Endothelial cell of umbilical vein (primary cell): Measurements from ENCODE around the gene CACNA1E. TPM values are rescaled to one million over a fixed set of nuclear protein-coding genes. Genes with fewer than 3 reads are reported as not detected.

Experiments
- BruUV-seq: library from RNA; stranded (reverse); fragments of 400-500 nt; replicated peaks from 2 replicates; lab custom pipeline; 2021; lab: Mats Ljungman, UMichigan
- CTCF ChIA-PET: fragments of 300-600, 350-600 bp; sonication (Branson Sonifier 250); formaldehyde crosslinking; loops from one replicate; lab custom pipeline; 2021; ENCODE audit warnings: antibody characterized with exemption, inconsistent platforms; lab: Charles Lee
- POLR2A ChIA-PET: fragments of 300-600, 350-600 bp; sonication (Branson Sonifier 250); formaldehyde crosslinking; loops from one replicate; lab custom pipeline; 2021; ENCODE audit warnings: antibody characterized with exemption, inconsistent platforms; lab: Charles Lee
- DNase-seq: peaks from one replicate; pipeline ENCODE4 v3.0.0-alpha.2; 2011; ENCODE audit warnings: low read depth, low spot score
- FAIRE-seq: peaks from 2 replicates; lab custom pipeline; 2011; peaks lifted over from hg19 to GRCh38; lab: Jason Lieb, UNC
- H2AFZ ChIP-seq: 2 replicates; pipeline ENCODE4 v1.6.0; 2012; ENCODE audit warnings: low read depth, low read length, control low read depth, inconsistent platforms
- H3K27ac ChIP-seq: 2 replicates; pipeline ENCODE4 v1.5.1; 2011; ENCODE audit warnings: low read depth, mild to moderate bottlenecking, control low read depth, low read length, moderate library complexity; ENCODE audit not compliant: insufficient read depth
- H3K27me3 ChIP-seq, 2 experiments: 2 replicates each; pipeline versions ENCODE4 v1.6.0 to v1.6.1; 2011; ENCODE audit warnings: low read length in 2 of 2, mixed read lengths in 1 of 2; ENCODE audit not compliant: control insufficient read depth in 2 of 2, insufficient read depth in 2 of 2
- H3K36me3 ChIP-seq, 2 experiments: 2 replicates in 1 of 2; 3 replicates in 1 of 2; pipeline ENCODE4 v1.5.1; 2011; ENCODE audit warnings: low read length in 2 of 2, mild to moderate bottlenecking in 1 of 2, moderate library complexity in 1 of 2; ENCODE audit not compliant: control insufficient read depth in 2 of 2, insufficient read depth in 2 of 2; ENCODE audit errors: extremely low read depth in 1 of 2
- H3K4me1 ChIP-seq: 3 replicates; pipeline ENCODE4 v1.5.1; 2011; ENCODE audit warnings: mild to moderate bottlenecking, low read length; ENCODE audit not compliant: control insufficient read depth, insufficient read depth; ENCODE audit errors: extremely low read depth
- H3K4me2 ChIP-seq: 2 replicates; pipeline ENCODE4 v1.6.1; 2011; ENCODE audit warnings: low read length, control low read depth, mixed read lengths; ENCODE audit not compliant: insufficient read depth
- H3K4me3 ChIP-seq, 3 experiments: fragments of 200-600 bp in 1 of 3; sonication (generic), shearing (Covaris generic) in 1 of 3; replicated peaks in 1 of 3; 2 replicates each; pipeline ENCODE4 v1.5.1; 2011 to 2016; ENCODE audit warnings: control low read depth in 3 of 3, low read length in 3 of 3, mild to moderate bottlenecking in 2 of 3, inconsistent platforms in 1 of 3, low read depth in 1 of 3, moderate library complexity in 1 of 3; ENCODE audit not compliant: insufficient read depth in 1 of 3
- H3K79me2 ChIP-seq: 2 replicates; pipeline ENCODE4 v1.6.0; 2012; ENCODE audit warnings: low read length, inconsistent platforms; ENCODE audit not compliant: control insufficient read depth, insufficient read depth
- H3K9ac ChIP-seq: replicated peaks from 2 replicates; pipeline ENCODE3; 2011; ENCODE audit warnings: low read length, control low read depth; ENCODE audit not compliant: insufficient read depth; ENCODE audit errors: extremely low read depth
- H3K9me1 ChIP-seq: replicated peaks from 3 replicates; pipeline ENCODE4 v1.6.0; 2011; ENCODE audit warnings: mild to moderate bottlenecking, low read length; ENCODE audit not compliant: control insufficient read depth, insufficient read depth; ENCODE audit errors: extremely low read depth
- H3K9me3 ChIP-seq: replicated peaks from 2 replicates; pipeline ENCODE4 v1.5.1; 2012; ENCODE audit warnings: low read length, inconsistent platforms; ENCODE audit not compliant: control insufficient read depth, insufficient read depth
- H4K20me1 ChIP-seq: replicated peaks from 2 replicates; pipeline ENCODE3; 2011; ENCODE audit warnings: mild to moderate bottlenecking, low read length; ENCODE audit not compliant: control insufficient read depth, insufficient read depth; ENCODE audit errors: extremely low read depth
- EZH2 ChIP-seq: IDR thresholded peaks from 2 replicates; pipeline ENCODE4 v1.6.1; 2012; ENCODE audit warnings: borderline replicate concordance, low read depth, mild to moderate bottlenecking, moderate library complexity, low read length, inconsistent platforms; ENCODE audit not compliant: severe bottlenecking
- GATA2 ChIP-seq: IDR thresholded peaks from 2 replicates; pipeline ENCODE4 v1.7.0; 2011; ENCODE audit warnings: low read depth, mild to moderate bottlenecking, moderate library complexity, mixed read lengths, low read length; ENCODE audit not compliant: insufficient read length, insufficient read depth
- MYC ChIP-seq: IDR thresholded peaks from one replicate; pipeline ENCODE4 v1.6.1; 2011; ENCODE audit warnings: mild to moderate bottlenecking, low read depth, low read length
- POLR2AphosphoS5 ChIP-seq: IDR thresholded peaks from 2 replicates; pipeline ENCODE4 v1.6.1; 2012; ENCODE audit warnings: low read depth, mild to moderate bottlenecking, control low read depth, low read length, moderate library complexity; ENCODE audit not compliant: insufficient read depth
- dilution Hi-C: fragments of 300-500 bp; cut with MboI; formaldehyde crosslinking; loops from one replicate; pipeline ENCODE4 v1.15.0; 2019; ENCODE audit warnings: low sequenced_read_pairs; ENCODE audit not compliant: extremely low pct_ligation_motif_present
- intact Hi-C: fragments of 100-400 bp; cut with micrococcal nuclease; formaldehyde crosslinking; loops from one replicate; pipeline ENCODE4 v1.10.0; 2022
- polyA plus RNA-seq, 4 experiments: library from polyadenylated mRNA; depleted of rRNA in 3 of 4; stranded (reverse) in 3 of 4; unstranded in 1 of 4; fragments of >200 nt; gene quantifications; 2 replicates each; pipeline versions ENCODE4 v1.2.1 to v1.2.3, GENCODE V29; 2011 to 2012; ENCODE audit warnings: missing spikeins in 1 of 4
- small RNA-seq: library from RNA; depleted of rRNA; stranded (forward); fragments of <200 nt; gene quantifications from one replicate; pipeline ENCODE3, GENCODE V24; 2012; ENCODE audit warnings: low replicate concordance, low read depth; ENCODE audit not compliant: insufficient read depth, insufficient read length
- total RNA-seq: library from RNA; stranded (reverse); gene quantifications from 2 replicates; pipeline ENCODE4 v1.2.3, GENCODE V29; 2021
- TF ChIP-seq, protein P1 (sequence below): IDR thresholded peaks from 2 replicates; pipeline ENCODE4 v1.6.1; 2011; ENCODE audit not compliant: insufficient read depth, insufficient read length

Gene CACNA1E
- total and polyA plus RNA-seq, 2 donors (not counting 3 experiments of a cell fraction or from before 2014, with no cell fraction given) = not detected

DNA sequence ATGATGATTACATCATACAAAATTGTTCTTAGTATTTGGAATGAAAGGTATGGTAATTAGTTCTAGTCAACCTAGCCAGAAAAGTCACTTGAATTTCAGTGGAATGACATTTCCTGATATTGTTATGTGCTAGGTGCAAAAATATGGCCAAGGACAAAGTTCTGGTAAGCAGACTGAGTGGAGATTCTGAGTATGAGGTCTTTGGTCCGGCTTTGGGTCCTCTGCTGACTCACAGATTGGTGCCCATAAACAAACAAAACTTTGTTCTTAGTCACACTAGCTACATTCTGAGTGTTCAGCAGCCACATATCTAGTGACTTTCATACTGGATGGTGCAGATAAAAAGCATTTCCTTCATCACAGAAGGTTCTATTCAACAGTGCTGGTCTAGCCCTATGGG lies 372.1 kb downstream of the CACNA1E start:
- Histone ChIP-seq H3K27ac (no peak overlapping the region), H3K27me3 (no peaks in the 10 kb centered on the region), H3K4me2 (no peak overlapping the region), H3K4me1 (no peaks in the 10 kb centered on the region), H4K20me1 (no peaks in the 10 kb centered on the region), H3K9ac (no peak overlapping the region), H3K9me3 (no peaks in the 10 kb centered on the region), H3K4me3 (no peak overlapping the region), H2AFZ (no peak overlapping the region), H3K9me1 (no peaks in the 10 kb centered on the region), H3K36me3 (no peaks in the 10 kb centered on the region), H3K79me2 (no peaks in the 10 kb centered on the region)
- dilution Hi-C loops (no loop called here), intact Hi-C loops (no loop called here)
- FAIRE-seq (no peak), DNase-seq (no peak)
- TF ChIP-seq POLR2AphosphoS5 (no peak), GATA2 (no peak), MYC (no peak), EZH2 (no peak)
- TF ChIP-seq, protein P1, sequence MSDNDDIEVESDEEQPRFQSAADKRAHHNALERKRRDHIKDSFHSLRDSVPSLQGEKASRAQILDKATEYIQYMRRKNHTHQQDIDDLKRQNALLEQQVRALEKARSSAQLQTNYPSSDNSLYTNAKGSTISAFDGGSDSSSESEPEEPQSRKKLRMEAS = no peak
- ChIA-PET CTCF (no interaction called here), POLR2A (no interaction called here)
- BruUV-seq = no TSS peak

Small RNA genes within 50 kb of the gene (small RNA-seq; reads per million reads assigned to genes)
- not detected for gene RF00017
- not detected for gene RNA5SP70
